GM18499 (cell line): ENCODE data around the gene FLYWCH1.

Source experiments
- ATAC-seq: cut with Tn5 transposase; IDR thresholded peaks from one replicate; pipeline ENCODE4 v1.9.1; 2021; ENCODE audit warnings: moderate number of reproducible peaks; ENCODE audit not compliant: insufficient read depth, unreplicated experiment

The FLYWCH1 gene

DNA sequence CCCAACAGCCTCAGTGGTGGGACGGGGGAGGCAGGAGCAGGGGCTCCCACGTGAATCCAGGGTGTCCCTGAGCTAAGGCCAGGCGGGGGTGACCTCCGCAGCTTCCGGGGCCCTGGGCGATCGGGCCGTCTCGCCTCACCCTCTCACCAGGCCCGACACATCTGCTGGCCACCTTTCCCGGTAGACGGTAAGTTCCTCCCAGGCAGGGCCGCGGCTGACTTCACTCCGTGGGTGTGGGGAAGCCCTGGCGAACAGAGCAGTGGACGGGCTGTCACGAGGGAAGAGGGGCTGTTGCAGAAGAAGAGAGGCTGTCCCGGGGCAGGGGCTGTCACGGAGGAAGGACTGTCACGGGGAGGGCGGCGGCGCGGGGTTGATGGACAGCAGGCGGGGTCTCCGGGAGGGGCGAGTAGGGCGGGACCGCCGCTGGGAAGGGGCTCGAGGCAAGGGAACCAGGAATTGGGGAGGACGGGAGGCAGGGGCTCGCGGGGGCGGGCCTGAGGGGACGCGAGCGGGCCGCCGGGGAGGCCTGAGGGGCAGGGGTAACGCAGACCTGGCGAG, 68.0 kb downstream of the FLYWCH1 start:
- no peak for ATAC-seq

DNA sequence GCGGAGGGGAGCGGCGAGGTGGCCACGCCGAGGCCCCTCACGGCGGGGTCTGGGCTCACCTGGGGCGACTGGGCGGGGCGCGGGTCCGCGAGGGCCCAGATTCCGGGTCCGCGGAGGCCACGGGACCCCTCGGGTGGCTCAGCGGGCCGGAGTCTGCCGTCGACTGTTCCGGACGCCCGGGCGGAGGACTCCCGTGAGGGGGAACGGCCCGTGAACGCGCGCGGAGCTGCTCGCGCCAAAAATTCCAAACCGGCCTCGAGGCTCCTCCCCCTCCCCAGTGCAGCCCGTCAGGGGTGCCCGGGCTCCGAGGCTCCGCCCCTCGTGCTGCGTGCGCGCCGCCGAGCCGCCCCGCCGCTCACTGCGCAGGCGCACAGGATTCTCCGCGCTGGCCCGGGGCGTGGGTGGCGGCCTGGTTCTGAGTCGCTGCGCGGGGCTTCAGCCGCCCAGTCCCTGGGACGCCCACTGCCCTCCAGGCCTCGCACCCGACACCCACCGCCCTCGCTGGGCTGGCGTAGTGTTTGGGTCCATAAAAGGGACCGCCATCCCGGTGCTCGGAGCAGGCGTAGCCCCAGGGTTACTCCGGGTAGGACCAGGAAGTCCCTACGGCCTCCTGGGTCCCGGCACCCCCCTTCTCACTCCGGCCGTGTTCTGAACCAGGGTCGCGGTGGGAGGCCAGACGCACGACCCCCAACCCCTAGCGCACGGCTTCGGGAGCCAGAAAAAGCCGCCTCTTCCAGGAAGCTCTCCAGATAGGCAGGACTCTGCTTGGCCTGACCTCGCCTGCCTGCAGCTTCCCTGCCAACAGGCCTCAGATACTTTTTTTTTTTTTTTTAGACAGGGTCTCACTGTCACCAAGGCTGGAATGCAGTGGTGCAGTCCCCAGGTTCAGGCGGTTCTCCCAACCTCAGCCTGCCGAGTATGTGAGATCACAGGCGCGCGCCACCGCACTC, 68.8 kb downstream of the FLYWCH1 start, which contains the start of gene PKMYT1:
Gene PKMYT1, minus strand, starts transcription at position 220 of the 950 bp plus-strand sequence. CDS start 789 bp downstream, outside the sequence.
- no peak for ATAC-seq

DNA sequence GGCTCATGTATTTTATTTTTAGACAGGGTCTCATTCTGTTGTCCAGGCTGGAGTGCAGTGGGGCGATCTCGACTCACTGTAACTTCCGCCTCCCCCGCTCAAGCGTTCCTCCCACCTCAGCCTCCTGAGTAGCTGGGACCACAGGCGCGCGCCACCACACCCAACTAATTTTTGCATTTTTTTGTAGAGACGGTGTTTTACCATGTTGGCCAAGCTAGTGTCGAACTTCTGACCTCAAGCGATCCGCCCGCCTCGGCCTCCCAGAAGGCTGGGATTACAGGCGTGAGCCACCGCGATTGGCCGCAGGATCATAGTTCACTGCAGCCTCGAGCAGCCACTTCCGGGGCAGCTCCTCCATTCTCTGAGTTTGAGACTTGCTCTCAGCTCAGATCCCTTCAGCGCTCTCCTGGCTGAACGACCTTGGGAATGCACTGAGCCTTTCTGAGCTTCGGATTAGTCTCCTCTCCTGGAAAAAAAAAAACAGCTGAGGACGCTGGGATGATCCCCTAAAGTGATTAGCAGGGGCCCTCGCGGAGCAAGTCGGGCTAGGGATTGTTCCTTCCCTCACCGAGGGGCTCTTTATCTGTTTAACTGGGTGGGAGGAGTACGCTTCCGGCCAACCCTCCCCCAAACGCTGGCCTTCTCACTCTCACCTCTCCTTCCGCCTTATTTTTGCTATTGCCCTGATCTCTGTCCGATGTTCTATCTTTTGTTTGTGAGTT, 69.6 kb downstream of the FLYWCH1 start:
- no peak for ATAC-seq

DNA sequence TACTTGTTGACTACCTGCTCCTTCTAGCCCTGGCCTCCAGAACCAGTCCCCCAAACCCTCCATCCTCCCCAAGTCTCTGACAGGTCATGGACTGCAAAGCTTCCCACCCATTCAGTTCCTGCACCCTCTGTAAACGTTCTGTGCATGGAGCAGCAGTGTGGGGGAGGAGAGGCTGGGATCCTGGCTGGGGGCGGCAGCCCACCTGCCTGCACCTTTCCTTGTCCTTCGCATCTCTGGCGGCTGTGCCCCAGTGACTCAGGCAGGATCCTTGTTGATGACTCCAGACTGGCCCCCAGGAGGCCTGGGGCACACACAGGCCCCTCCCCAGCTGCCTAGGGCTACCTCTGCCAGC, 70.1 kb downstream of the FLYWCH1 start:
- no peak for ATAC-seq

DNA sequence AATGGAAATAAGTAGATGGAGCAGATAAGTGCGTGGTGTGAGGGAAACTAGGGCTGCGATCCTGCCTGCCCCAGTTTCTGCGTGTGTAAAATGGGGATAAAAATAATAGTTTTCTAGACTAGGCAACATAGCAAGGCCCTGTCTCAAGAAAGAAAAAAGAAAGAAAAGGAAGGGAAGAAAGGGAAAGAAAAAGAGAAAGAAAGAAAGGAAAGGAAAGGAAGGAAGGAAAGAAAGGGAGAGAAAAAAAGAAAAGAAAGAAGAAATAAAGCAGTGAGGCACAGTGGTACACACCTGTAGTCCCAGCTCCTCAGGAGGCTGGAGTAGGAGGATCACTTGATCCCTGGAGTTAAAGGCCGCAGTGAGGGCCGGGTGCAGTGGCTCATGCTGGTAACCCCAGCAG, 70.7 kb downstream of the FLYWCH1 start:
- no peak for ATAC-seq

DNA sequence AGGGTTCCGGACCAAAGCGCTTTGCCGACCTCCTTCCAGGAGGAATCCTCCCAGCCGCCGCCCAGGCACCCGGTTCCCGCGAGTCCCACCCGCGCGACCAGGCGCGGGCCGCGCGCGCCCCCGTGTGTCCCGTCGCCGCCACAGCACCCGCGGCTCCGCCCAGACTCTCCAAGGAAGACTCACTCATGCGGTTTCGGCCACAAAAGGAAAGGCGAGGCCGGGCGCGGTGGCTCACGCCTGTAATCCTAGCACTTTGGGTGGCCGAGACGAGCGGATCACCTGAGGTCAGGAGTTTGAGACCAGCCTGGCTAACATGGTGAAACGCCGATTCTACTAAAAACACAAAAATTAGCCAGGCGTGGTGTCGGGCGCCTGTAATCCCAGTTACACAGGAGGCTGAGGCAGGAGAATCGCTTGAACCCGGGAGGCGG, 72.0 kb downstream of the FLYWCH1 start:
- no peak for ATAC-seq

DNA sequence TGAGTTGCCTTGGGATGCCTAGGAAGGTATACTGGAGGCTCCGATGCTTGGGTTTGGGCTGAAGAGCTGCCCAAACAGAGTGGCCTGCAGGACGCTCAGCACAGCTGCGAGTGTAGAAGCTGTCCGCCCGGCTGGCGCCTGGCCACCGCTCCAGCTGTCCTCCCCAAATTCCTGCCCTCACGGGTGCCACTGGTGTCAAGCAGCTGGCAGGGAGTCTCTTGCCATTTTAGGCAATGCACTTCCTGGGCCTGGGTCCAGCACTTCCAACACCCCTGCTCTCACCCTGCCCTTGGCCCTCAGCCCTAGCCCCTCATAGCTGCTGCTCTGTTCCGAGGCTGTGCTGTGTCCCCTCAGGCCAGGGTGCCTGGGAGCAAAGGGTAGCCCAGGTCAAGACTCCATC, 73.7 kb downstream of the FLYWCH1 start:
- no peak for ATAC-seq

DNA sequence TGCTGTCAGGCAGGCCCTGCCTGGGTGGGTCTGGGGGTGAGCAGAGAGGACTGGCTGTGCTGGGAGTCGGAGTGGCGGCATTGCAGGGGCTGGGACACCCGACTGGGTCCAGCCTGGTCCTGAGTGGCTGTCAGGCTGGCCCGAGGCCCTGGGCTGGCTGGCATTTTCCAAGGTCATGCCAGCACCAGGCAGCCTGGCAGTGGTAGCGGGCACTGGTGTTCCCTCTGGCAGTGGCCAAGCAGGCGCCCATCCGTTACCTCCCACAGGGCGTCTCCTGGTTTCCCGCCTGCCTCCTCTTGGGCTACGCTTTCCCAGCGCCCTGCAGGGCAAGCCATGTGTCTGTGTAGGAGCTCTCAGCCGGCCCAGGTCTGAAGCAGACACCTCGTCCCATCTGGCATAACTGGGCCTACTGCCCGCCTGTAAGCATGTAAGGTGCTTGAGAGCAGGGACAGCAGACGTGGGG, 74.2 kb downstream of the FLYWCH1 start:
- ATAC-seq: no peak

DNA sequence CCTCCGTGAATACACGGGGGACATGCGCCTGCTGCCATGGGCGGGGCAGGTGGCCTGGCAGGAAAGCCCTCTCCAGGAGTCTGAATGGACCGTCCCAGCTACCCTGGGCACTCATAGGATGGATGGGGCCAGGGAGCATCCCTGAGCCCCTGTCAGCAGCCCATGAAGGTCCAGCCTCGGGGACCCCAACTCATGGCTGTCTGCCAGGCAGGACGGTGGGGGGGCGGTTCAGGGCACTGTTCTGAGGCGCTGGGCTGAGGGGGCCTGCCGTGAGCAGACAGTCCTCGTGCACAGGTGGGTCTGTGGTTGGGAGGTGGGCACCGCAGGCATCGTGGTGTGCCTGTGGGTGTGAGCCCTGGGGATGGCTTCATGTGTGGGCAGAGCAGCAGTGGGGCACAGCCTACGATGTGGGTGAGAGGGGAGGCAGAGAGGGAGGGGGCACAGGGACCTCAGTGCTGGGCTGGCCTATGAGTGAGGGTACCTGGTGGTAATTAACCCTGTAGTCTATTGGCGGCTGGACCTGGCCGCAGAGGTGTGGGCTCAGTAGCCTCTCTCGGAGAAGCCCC, 75.0 kb downstream of the FLYWCH1 start:
- ATAC-seq: no peak

DNA sequence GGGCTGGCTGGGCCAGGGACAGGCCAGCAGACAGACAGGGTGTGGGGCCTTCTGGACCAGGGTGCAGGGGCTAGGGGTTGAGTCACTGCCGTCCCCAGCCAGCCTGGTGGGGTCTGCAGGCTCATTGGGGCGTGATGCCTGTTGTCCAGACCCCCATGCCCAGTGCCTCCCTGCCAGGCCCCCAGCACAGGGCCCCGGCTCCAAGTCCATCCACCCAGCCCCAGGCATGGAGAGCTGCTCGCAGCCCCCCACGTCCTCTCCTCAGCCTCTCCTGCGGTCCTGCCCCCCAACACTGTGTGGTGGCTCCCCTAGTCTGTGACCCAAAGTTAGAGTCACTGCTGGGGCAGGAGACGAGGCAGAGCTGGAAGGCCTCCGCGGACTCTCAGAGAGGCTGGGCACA, 75.6 kb downstream of the FLYWCH1 start:
- no peak for ATAC-seq

DNA sequence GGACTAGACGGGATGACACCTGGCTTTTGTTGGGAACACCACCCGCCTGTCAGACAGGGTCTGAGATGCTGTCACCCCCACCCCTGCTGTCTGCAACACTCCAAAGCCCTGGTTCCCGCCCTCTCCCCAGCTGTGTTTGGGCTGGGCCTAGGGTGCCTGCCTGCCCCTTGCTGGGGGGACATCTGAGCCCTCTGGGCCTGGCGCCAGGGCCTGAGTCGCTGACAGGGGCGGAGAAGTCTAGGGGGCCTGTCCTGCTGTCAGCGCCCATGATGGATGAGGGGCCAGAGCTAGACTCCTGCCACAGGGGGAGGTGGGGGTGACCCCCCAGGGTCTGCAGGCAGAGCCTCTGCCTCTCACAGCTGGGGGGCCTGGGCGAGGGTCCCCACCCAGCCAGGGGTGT, 76.1 kb downstream of the FLYWCH1 start:
- no peak for ATAC-seq

DNA sequence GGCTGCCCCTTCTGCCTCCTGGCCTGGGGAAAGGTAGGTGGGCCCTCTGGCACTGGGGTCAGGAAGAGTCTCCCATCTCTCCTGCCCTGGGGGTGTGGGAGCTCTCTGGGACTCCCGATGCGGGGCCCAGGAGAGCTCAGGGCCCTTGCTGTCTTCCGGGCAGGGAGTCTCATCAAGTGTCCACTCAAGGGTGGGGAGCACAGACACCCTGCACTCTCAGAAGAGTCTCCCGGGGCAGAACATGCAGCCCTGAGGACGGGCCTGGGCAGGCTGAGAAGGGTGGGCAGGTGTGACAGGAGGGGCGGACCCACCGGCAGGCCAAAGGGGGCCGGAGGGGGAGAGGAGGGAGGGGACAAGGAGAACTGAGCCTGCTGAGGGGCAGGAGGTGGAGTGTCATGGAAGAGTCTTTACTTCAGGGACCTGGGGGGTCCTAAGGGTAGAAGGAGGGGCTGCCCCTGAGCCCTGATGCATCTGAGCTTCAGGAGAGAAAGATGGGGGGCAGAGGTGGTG, 76.9 kb downstream of the FLYWCH1 start:
- no peak for ATAC-seq

DNA sequence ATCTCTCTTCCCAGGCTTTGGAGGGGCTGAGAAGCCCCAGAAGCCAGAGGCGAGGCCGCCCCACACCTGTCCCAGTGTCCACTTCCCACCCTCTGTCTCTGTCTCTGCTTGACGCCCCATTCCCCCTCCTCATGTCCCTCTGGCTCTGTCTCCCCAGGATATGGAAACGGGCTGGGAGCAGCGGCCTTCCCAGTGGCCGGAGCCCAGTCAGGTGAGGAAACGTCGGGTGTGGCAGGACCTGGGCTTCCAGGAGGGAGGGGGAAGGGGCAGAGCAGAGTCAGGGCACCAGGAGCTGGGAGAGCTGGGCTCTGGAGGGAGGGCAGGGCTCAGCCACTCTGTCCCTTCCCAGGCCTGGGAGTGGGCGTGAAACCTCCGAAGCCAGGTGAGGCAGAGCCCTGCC, 79.2 kb downstream of the FLYWCH1 start:
- no peak for ATAC-seq

DNA sequence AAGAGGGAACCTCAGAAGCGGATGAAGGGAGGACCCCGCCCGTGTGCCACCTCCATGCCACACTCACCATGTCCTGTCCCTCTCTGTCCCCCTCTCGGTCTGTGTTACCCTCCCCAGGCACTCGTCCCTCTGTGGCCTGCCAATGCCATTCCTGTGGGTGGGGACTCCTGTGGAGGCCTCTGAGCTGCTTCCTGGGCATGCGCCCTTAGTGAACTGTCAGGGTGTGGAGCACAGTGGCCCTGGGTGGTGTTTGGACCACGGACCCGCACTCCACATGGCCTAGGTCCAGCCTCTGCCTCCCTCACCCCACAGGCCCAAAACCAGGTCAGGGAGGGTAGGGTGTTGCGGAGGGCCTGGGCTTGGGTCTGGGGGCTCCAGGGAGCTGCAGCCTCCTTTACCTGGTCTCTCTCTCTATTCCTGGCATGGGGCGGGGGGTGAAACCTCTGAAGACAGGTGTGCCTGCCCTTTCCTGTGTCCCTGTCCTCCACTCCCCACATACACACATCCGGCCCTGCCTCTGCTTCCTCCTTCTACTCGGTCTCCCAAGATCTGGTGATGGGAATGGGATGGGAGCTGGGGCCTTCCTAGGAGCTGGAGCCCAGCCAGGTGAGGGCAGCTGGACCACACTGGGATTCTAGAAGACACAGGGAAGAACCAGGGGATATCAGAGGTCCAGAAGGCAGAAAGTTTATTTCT, 80.0 kb downstream of the FLYWCH1 start:
- no peak for ATAC-seq

DNA sequence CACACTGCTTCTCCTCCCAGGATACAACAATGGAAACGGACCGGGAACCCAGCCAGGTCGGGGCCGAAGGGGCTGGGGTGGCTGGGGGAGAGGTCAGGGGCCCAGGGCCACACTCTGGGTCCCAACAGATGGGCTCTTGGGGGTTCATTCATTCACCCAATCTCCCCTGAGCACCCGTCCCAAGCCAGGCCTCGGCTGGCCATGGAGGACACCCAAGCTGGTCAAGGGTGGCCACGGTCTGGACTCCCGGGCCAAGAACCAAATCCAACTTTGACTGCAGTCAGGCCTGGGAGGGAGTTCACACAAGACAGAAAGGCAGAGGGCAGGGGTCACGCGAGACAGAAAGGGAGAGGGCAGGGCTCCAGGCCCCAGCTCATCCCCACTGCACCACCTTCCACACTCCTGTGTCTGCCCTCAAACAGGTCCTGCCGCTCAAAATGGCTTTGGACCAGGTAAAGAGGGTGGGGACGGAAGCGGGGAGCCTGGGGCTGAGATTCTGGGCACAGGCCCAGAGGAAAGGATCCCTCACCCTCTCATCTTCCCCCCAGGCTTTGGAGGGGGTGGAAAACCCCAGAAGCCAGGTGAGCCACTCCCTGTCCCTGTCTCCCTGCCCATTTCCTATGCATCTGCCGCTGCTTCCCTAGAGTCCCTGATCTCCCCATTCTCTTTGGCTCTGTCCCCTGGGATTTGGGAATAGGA, 80.8 kb downstream of the FLYWCH1 start:
- no peak for ATAC-seq

DNA sequence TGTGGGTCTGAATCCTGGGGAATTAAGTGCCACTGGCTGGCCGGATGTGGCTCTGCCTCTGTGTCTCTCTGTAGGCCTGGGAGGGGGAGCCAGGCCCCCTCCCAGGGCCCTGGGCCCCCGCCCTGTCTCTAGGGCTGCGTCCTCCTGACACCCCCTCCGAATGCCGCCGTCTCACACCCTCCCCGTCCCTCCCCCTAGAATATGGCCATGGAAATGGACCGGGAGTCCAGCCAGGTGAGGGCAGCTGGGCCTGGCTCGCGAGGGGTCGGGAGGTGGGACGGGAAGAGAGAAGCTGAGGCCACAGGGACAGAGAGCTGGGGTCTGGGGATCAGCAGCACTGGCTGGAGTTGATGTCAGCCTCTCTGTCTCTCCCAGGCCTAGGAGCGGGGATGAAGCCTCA, 84.6 kb downstream of the FLYWCH1 start:
- ATAC-seq: no peak

DNA sequence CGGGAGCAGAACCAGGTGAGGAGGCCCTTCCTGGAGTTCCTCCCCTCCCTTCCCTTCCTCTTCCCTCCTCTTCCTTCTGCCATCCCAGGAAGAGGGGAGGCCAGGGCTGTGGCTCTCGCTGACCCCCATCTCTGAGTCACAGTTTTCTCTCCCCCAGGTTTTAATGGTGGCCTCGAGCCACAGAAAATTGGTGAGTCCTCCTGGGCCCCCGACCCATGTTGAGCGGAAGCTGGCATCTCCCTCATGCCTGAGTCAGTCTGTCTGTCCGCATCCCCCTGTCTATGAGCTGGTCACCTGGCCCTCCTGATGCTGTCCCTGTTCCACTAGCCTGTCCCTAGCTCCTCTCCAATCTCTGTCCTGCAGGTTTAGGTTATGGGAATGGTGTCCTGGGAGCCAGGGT, 88.2 kb downstream of the FLYWCH1 start:
- ATAC-seq: no peak

DNA sequence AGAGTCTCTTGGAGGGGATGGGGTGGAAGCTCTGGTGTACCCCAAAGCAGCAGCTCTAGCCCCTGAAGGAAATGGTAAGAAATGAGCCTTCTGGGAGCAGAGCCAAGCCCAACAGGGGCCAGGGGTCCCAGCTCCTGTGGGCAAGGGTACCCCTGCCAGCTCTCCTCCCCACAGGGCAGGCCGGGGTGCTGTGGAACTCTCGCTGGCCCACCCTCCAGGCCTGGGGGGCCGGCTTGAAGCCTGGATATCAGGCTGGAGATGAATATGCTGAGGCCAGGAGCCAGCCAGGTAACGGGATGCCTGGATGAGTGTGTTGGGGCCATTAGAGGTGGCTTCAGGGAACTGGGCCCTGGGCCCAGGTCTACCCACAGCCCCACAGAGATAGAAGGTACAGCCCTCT, 88.8 kb downstream of the FLYWCH1 start:
- no peak for ATAC-seq
